Panc1 (cell line): ENCODE results near the gene AFG3L2.

ENCODE experiments used
- CTCF ChIP-seq: fragments of 450-650 bp; IDR thresholded peaks from 2 replicates; pipeline ENCODE4 v1.5.1; 2017; ENCODE audit warnings: mild to moderate bottlenecking
- SIN3A ChIP-seq: IDR thresholded peaks from 2 replicates; pipeline ENCODE4 v1.6.1; 2012; ENCODE audit warnings: low read depth, mild to moderate bottlenecking, low read length, moderate library complexity, borderline replicate concordance; ENCODE audit not compliant: insufficient read depth

- TF ChIP-seq SIN3A (no peak), CTCF (peak; percentile 73)
Observed at GRCh38 chr18:12394428-12394827, 17.4 kb upstream of the AFG3L2 start.
